Activated CD8-positive, alpha-beta memory T cell treated with anti-CD3 and anti-CD28 coated beads, Interleukin-2, amount 50 U/mL, for 24 hours (primary cell): Measurements from ENCODE around the gene USP9Y.
"Not testable (repeated sequence)": the region's sequence is repeated elsewhere in the genome, so short reads cannot be mapped to it uniquely, and the experiment has no call there.

ENCODE experiments used
- DNase-seq: peaks from one replicate; pipeline ENCODE4 v3.0.0-alpha.2; 2020; ENCODE audit errors: extremely low read depth

USP9Y gene, protein sequence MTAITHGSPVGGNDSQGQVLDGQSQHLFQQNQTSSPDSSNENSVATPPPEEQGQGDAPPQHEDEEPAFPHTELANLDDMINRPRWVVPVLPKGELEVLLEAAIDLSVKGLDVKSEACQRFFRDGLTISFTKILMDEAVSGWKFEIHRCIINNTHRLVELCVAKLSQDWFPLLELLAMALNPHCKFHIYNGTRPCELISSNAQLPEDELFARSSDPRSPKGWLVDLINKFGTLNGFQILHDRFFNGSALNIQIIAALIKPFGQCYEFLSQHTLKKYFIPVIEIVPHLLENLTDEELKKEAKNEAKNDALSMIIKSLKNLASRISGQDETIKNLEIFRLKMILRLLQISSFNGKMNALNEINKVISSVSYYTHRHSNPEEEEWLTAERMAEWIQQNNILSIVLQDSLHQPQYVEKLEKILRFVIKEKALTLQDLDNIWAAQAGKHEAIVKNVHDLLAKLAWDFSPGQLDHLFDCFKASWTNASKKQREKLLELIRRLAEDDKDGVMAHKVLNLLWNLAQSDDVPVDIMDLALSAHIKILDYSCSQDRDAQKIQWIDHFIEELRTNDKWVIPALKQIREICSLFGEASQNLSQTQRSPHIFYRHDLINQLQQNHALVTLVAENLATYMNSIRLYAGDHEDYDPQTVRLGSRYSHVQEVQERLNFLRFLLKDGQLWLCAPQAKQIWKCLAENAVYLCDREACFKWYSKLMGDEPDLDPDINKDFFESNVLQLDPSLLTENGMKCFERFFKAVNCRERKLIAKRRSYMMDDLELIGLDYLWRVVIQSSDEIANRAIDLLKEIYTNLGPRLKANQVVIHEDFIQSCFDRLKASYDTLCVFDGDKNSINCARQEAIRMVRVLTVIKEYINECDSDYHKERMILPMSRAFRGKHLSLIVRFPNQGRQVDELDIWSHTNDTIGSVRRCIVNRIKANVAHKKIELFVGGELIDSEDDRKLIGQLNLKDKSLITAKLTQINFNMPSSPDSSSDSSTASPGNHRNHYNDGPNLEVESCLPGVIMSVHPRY (N-terminal part only)

GRCh38 chrY:12701181-12701695 lies at the start of gene USP9Y:
USP9Y (plus strand) TSS chrY:12701231; CDS start chrY:12709448, 8,217 bp downstream.
- DNase-seq = no peak

GRCh38 chrY:12651621-12652036 lies 49.4 kb upstream of the USP9Y start:
- DNase-seq = no peak

DNA sequence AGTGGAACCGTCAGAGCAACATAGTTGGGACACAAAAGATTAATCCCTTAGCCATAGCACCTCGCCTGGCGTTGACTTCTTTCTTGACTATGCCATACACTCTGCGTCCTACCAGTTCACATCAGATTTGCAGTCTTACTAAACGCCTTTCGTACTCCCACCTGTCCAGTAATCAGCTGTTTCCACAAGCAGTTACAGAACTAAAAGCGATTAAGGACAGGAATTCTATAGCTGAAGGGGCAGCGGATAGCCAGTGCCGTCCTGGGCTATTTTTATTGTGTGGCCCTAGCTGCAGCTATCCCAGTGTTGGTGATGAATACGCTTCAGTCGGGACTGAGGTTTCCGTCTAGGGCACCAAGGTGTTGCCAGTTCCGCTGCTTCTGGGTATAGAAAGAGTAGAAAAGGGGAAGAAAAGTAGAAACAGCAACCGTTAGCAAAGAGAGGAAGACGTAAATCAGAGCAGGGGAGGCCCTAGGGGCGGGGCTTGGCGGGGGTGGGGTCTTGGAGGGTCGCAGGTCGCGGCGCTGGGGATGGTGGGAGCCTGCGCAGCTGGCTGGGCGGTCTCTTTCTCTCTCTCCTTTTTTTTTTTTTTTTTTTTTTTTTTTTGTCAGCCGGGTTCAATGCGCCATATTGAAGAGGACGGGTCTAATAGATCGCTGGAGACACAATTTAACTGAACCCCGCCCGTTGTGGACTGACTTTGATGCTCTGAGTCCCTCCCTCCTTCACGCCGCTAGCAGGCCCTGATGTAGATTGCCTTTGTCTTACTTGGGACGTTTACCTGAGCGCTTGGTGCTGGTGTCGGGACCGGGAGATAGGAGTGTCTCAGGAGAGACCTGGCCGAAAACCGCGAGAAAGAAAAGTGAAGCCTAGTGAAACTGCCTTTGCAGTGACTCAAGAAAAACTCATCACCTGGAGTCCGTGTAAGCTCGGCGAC lies 39.0 kb upstream of the USP9Y start:
- peak; percentile 51 for DNase-seq

DNA sequence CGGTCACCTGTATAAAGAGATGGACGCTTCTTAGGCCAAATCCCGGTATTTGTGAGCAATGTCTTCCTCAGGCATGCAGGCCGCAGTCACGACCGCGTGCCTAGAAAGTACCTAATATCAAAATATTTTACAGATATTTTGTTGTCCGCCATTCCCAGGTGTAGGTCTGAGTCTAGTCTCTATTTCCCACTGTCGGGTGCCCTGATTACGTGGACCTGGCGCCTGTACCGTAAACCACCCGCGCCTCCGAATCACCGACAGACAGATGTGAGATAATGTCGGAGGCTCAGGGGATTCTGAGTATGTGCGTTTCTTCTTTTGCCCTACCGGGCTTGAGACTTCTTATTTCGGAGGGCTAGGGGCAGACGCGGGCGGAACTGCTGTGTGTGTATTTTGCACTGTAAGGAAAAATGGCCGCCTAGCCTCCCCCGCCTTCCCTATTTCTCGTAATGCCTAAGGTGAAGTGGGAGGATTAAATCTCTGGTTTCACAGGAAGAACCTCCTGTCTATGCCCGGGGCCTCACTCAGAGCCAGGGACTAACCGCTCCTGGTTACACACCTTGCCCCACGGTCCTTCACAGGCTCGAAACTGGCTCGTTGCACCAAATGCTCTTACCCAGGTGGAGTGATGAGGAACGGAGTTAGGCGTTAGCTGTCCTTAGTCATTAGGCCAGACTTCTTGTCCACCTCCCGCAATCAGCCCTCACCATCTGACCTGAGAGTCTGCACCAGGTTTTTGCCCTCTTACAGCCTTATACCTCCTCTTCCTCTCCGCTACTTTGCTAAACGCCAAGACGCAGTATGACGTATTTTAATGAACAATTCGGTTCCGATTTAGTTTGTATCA lies 38.1 kb upstream of the USP9Y start:
- no peak for DNase-seq

DNA sequence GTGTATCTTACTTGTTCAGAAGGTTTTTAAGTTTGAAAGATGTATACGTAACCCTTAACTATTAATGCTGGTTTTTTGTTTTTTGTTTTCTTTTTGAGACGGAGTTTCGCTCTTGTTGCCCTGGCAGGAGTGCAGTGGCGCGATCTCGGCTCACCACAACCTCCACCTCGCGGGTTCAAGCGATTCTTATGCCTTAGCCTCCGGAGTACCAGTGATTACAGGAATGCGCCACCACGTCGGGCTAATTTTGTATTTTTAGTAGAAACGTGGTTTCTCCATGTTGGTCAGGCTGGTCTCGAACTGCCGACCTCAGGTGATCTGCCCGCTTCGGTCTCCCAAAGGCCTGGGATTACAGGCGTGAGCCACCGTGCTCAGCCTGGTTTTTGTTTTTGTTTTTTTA lies 37.2 kb upstream of the USP9Y start:
- not testable (repeated sequence) for DNase-seq

DNA sequence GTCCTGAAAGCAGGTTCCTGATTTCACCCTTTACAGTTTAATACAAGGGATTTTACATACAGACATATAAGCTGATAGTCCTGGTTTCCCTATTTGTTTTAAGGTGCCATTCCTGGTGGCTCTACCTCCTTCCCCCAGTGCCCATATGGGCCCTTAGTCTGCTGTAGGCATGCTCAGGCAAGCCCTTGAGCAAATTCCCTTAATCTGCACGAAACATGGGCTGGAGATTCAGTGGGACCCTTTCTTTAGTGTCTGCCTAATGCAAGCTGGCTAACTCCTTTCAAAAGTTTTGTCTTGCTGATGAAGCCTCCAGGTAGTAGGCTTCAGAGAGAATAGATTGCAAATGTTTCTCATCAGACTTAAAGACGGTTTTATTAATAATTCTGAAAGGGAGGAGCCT lies 22.9 kb upstream of the USP9Y start:
- DNase-seq = no peak

- no peak for DNase-seq
These were observed 19.5 kb upstream of the USP9Y start for GRCh38 chrY:12681535-12681934.

DNA sequence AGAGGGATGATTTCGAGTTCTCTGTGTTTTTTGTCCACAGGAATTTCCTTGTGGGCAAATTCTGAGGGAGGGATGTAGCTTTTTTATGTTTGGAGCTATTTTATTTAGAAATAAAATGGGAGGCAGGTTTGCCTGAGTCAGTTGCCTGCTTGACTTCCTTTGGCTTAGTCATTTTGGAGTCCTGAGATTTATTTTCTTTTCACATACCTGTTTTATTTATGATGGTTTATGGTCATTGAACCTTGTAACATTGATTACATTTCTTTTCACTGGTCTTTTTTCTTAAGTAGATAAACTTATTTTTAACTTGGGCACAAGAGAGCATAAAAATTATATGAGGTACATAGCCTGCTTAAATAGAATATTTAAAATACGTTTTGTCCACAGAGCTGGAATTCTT lies 12.7 kb upstream of the USP9Y start:
- DNase-seq = no peak

DNA sequence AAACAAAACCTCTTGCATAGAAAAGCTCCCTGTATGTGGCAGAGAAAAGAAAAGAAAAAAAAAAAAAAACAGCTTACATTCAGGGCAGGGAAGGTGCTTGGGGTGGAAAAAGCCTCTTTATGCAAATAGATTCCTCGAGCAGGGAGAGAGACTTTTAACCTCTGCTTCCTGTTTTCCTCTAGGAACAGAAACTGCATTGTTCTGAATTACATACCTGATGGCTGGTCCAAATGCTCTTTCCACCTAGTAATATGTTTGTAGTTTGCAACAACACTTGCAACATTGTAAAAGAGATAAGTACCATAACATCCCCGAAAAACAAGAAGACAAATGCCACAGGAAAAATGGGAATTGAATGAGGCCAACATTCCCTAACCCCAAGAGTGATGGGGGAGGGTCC lies 944 bp upstream of the USP9Y start:
- DNase-seq = no peak

- DNase-seq = no peak
These were observed 1.1 kb downstream of the USP9Y start for GRCh38 chrY:12702174-12702573.

DNA sequence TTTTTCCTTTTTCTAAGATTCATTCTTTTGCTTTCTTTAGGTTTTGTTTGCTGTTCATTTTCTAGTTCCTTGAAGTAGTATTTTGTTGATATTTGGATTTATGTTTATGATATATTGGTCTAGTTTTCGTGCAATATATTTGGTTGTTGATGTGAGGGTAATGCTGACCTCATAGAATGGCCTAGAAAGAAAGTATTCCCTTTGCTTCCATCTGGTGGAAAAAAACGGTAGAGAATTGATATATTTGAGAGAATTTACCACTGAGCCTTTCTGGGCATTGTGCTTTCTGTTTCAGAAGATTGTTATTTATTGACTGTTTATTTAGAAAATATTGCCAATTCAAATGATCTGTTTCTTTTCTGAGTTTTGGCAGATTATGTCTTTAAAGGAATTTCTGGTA lies 9.4 kb downstream of the USP9Y start:
- DNase-seq = no peak

DNA sequence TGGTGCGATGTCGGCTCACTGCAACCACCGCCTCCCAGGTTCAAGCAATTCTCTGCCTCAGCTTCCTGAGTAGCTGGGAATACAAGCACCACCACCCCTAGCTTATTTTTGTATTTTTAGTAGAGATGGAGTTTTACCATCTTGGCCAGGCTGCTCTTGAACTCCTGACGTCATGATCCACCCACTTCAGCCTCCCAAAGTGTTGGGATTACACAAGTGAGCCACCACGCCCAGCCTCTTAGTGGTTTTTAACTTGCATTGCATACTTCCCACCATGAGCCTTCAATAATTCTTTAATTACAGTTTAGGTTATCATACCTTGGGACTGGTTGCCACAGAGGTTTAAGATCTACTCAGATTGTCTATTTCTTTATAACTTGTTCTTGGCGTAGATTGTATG lies 14.3 kb downstream of the USP9Y start:
- DNase-seq = no peak

- DNase-seq = no peak
These were observed 28.7 kb downstream of the USP9Y start for GRCh38 chrY:12729746-12730145.

GRCh38 chrY:12733625-12734024 lies 32.6 kb downstream of the USP9Y start:
- DNase-seq = peak; percentile 6

DNA sequence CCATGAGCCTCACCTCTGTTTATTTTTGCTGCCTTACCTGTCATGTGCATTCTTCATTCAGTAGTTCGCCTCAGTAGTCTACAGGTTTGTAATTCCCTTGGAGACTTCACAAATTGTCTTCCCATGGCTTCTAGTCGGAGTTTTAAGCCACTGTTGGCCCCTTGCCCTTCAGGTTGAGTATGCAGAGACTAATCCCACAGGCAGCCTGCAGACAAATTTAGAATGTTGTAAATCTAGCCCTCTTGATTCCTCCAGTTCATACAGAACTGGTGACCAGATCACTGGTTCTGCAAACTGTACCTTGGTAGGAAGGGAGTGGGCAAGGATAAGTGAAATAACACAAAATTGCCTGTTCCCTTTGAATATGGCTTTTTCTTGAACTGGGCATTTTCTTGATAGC lies 33.0 kb downstream of the USP9Y start:
- DNase-seq = no peak

DNA sequence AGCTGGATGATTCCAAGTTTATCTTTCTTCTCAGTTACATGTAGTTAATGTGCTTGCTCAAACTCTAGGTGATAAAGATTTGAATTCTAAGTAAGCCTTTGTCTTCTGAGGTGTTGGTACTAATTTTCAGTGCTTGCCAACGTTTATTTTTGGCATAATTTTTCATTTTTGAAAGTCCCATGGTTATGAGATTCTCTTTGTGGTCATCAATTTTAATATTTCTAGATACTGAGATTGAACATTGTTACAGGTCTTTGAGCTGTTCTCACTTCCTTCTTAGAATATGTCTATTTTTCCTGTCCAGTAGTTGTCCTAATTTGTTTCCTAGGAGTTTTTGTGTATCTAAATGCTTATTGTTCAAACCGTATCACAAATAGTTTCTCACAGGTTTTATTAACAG lies 40.4 kb downstream of the USP9Y start:
- no peak for DNase-seq

- no peak for DNase-seq
These were observed 41.7 kb downstream of the USP9Y start for GRCh38 chrY:12742725-12743124.

DNA sequence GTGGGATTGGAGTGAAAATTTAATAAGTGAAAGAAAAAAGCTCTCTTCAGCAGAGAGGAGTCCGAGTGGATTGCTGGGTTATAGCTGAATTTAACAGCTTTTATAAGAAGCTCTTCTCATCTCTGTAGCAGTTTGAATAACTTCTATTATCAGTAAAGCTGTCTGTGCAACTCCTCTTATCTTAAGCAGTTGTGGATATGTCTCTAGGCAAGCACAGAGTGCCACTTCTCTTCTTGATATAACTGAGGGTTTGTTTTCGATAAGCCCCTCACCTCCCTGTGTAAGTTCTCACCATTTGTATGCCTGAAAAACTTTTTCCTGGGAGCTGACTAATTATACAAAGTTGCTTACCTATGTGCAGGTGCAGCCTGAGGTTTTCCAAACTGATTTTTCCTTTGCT lies 43.1 kb downstream of the USP9Y start:
- DNase-seq = no peak

DNA sequence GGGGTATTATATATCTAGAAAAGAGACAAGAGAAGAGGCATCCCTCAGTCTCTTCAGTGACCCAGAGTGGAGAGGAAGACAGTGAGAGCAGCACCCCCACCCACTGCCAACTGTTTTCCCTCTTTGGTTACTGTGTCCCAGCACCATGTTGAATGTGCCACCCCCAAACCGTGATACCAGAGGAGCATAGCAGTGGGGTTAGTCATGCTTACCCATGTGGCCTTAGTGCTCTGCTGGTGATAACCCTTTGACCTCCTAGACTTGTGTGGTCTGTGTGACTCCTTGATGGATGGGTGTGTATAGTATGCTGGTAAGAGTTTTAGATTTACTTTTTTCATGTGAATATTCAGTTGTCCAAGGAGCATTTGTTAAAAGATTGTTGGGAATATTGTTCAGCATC lies 48.3 kb downstream of the USP9Y start:
- DNase-seq = no peak

DNA sequence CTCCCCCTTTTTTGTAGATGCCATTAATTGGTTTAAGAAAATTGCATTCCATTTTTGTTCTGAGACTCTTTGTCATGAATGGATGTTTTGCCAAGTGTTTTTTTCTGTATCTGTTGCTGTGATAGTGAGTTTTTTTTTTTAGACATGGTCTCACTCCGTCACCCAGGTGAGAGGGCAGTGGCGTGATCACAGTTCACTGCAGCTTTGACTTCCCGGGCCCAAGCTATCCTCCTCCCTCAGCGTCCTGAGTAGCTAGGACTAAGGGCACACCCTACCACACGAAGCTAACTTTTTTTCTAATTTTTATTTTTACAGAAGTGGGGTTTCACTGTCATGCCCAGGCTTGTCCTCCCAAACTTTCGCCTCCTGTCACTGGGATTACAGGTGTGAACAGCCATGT lies 51.8 kb downstream of the USP9Y start:
- no peak for DNase-seq
